ENCODE data around the gene F9.

DNA sequence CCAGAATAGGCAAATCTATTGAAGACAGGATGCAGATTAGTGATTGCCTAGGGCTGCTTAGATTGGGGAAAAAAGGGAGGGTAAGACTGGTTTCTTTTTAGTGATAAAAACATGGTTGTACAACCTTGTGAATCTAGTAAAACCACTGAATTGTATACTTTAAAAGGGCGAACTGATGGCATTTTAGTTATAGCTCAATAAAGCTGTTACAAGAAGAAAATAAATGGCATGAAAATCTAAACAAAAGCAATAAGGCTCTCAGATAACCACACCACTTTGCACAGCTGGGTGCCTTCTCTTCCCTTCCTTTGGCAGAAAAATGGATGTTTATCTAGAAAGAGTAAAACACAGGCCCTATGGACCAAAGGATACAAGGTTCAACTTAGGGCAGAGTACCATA lies 69.6 kb downstream of the F9 start:
- TF ChIP-seq CREB1 (IDR thresholded peaks at IDR 0.05), result no peak
- TF ChIP-seq CHD1 (IDR thresholded peaks at IDR 0.05; ENCODE audit: low read depth, low read length), result no peak
- no peak for TF ChIP-seq SUZ12 (IDR thresholded peaks at IDR 0.05; ENCODE audit: low read length)

Data from H1 (cell line).